ENCODE data around the gene CD52. TPM values are rescaled to one million over a fixed set of nuclear protein-coding genes. Genes with fewer than 3 reads are reported as not detected.
A peak's percentile ranks its signal among the peaks of the same experiment; 100 is the strongest.
"Not testable (repeated sequence)": the region's sequence is repeated elsewhere in the genome, so short reads cannot be mapped to it uniquely, and the experiment has no call there.

CD52 gene
- total and polyA plus RNA-seq, 2 experiments from 2014 or later, result 7.3 TPM; not detected in 1

GRCh38 chr1:26330276-26330675 lies 12.5 kb downstream of the CD52 start (continued):
- TF ChIP-seq CTCF (conservative IDR thresholded peaks at IDR 0.05; ENCODE audit: low read depth in 2 of 2) (no peak), POLR2AphosphoS5 (IDR thresholded peaks at IDR 0.05; ENCODE audit: low read depth) (no peak), ZNF114 (CRISPR knock-in tag; IDR thresholded peaks at IDR 0.05) (no peak), ZNF331 (CRISPR knock-in tag; IDR thresholded peaks at IDR 0.05; ENCODE audit: low read depth) (no peak)

DNA sequence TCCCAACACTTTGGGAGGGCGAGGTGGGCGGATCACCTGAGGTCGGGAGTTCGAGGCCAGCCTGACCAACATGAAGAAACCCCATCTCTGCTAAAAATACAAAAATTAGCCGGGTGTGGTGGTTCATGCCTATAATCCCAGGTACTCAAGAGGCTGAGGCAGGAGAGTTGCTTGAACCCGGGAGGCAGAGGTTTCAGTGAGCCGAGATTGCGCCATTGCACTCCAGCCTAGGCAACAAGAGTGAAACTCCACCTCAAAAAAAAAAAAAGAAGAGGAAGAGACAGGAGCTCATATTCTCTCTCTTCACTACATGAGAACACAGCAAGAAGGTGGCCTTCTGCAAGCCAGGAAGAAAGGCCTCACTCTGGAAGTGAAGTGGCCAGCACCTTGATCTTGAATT lies 15.6 kb downstream of the CD52 start:
- H3K4me3 Mint-ChIP-seq; ATAC-seq; H3K4me2 ChIP-seq; H3K9me2 ChIP-seq (ENCODE audit: insufficient read depth); H3K27ac ChIP-seq (ENCODE audit: low read depth); H3K9me3 Mint-ChIP-seq; H3K27ac Mint-ChIP-seq; H4K20me1 ChIP-seq (replicated peaks; ENCODE audit: insufficient read depth); H3K79me2 ChIP-seq (replicated peaks; ENCODE audit: insufficient read depth); DNase-seq (ENCODE audit: low spot score); H2AFZ ChIP-seq; H3K27me3 ChIP-seq (ENCODE audit: insufficient read depth); H3K36me3 ChIP-seq (ENCODE audit: insufficient read depth); H3K4me3 ChIP-seq; H3K36me3 Mint-ChIP-seq (ENCODE audit: low read depth); H3F3A ChIP-seq (replicated peaks; ENCODE audit: low read depth): not testable (repeated sequence)
- peaks cover 11% of the 10 kb centered on the region for H3K27me3 Mint-ChIP-seq (ENCODE audit: insufficient read depth, low read depth, poor library complexity)
- peaks cover 16% of the 10 kb centered on the region for H3K4me1 ChIP-seq (ENCODE audit: insufficient read depth)
- H3K4me1 Mint-ChIP-seq, result peaks cover 20% of the 10 kb centered on the region; the same call in 2 of the 3 replicates

- peak; percentile 59 for DNase-seq (ENCODE audit: low spot score)
- H3K4me1 Mint-ChIP-seq, result peaks cover 33% of the 10 kb centered on the region
- TF ChIP-seq ZNF331 (CRISPR knock-in tag; IDR thresholded peaks at IDR 0.05; ENCODE audit: low read depth), result no peak
- TF ChIP-seq CREB1 (CRISPR knock-in tag; IDR thresholded peaks at IDR 0.05; ENCODE audit: low read depth), result no peak
- peak; percentile 61; the same call in 1 of the 2 replicates for TF ChIP-seq POLR2AphosphoS5 (IDR thresholded peaks at IDR 0.05; ENCODE audit: low read depth)
- Histone ChIP-seq H3K4me1 (ENCODE audit: insufficient read depth) (peaks cover 16% of the 10 kb centered on the region), H3K79me2 (replicated peaks; ENCODE audit: insufficient read depth) (peaks cover 7% of the 10 kb centered on the region; the same call in 1 of the 2 replicates), H2AFZ (peak overlapping the region; percentile 90), H3F3A (replicated peaks; ENCODE audit: low read depth) (peaks cover 9% of the 10 kb centered on the region; the same call in 1 of the 2 replicates), H3K4me3 (peak overlapping the region; percentile 83), H4K20me1 (replicated peaks; ENCODE audit: insufficient read depth) (no peaks in the 10 kb centered on the region; the same call in 1 of the 2 replicates), H3K27me3 (ENCODE audit: insufficient read depth) (0 out of 2 replicates have a peak, but pooled peaks cover 3% of the 10 kb centered on the region), H3K36me3 (ENCODE audit: insufficient read depth) (no peaks in the 10 kb centered on the region), H3K4me2 (peak overlapping the region; percentile 82), H3K27ac (ENCODE audit: low read depth) (peak overlapping the region; percentile 92), H3K9me2 (ENCODE audit: insufficient read depth) (no peaks in the 10 kb centered on the region)
- peak; percentile 51 for ATAC-seq
- H3K36me3 Mint-ChIP-seq (ENCODE audit: low read depth), result peaks cover 8% of the 10 kb centered on the region; the same call in 2 of the 3 replicates
- H3K9me3 Mint-ChIP-seq, result no peaks in the 10 kb centered on the region
- peak overlapping the region; percentile 83 for H3K4me3 Mint-ChIP-seq
- H3K27ac Mint-ChIP-seq, result peak overlapping the region; percentile 83
- H3K27me3 Mint-ChIP-seq (ENCODE audit: insufficient read depth, low read depth, poor library complexity), result peaks cover 10% of the 10 kb centered on the region
Observed at GRCh38 chr1:26335774-26336476, 18.2 kb downstream of the CD52 start.
